Measurements from ENCODE around the gene OGDHL. TPM values are rescaled to one million over a fixed set of nuclear protein-coding genes. Genes with fewer than 3 reads are reported as not detected.

Gene OGDHL
- total and polyA plus RNA-seq, 9 of the 15 experiments (the other 6 are each of a cell fraction or from before 2014, with no cell fraction given) = 0.01 to 1.8 (median 0.91) TPM

DNA sequence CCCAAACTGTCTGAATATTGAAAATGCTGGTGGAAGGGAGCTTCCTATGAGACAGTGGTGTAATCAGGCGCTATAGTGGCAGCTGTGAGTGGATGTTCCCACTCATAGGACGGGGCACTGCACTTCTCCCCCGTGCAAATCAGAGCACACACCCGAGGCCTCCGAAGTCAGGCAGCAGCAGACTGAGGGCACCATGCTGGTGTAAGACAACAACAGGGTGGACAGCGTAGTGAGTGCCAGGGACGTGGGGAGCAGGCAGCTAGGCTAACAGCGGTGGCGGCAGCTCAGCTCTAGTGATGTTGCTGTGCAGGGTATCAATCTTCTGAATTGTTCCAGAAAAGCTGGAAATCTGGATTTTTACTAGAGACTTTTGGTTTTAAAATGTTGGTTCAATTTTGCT lies 63.4 kb downstream of the OGDHL start:
- H3K4me2 ChIP-seq (ENCODE audit: insufficient read depth, low read length) = no peak overlapping the region
- intact Hi-C loops (cut with micrococcal nuclease) (no loop called here), in situ Hi-C loops (cut with MboI) (no loop called here)
- POLR2A ChIA-PET = interaction anchor here (0.8 to 1.3 kb wide), 5 partner anchors 9 to 107 kb away, joined by 3 to 4 read pairs (median 3); no protein-coding TSS in a partner anchor
- no peaks in the 10 kb centered on the region for H3K4me1 ChIP-seq (replicated peaks in 1 of 2; ENCODE audit: control insufficient read depth in 2 of 2, insufficient read depth in 2 of 2, low read length in 2 of 2)
- H2AFZ ChIP-seq (ENCODE audit: low read depth, low read length) = no peak overlapping the region
- H3K9me1 ChIP-seq (ENCODE audit: control insufficient read depth, insufficient read depth, low read length) = no peaks in the 10 kb centered on the region
- H3K79me2 ChIP-seq (ENCODE audit: control insufficient read depth, insufficient read depth, low read length) = no peaks in the 10 kb centered on the region
- H3K9me3 ChIP-seq (replicated peaks; ENCODE audit: control insufficient read depth, insufficient read depth, low read depth, low read length) = no peaks in the 10 kb centered on the region
- under 1% methylated on average over 9 of the region's 9 CpGs for WGBS (ENCODE audit: insufficient coverage, low coverage, missing lambda C conversion rate)
- H3K27me3 ChIP-seq (ENCODE audit: control insufficient read depth in 2 of 2, insufficient read depth in 2 of 2, low read length in 2 of 2) = peaks cover 16 to 39% of the 10 kb centered on the region in 2 experiments
- no TSS peak for BruUV-seq (replicated peaks)
- H3K27ac ChIP-seq (ENCODE audit: extremely low read depth, low read depth, low read length) = no peak overlapping the region
- H3K4me3 ChIP-seq = no peak overlapping the region
- CTCF ChIA-PET (ENCODE audit: low intra/inter-chr PET ratio) = no interaction called here
- no peak overlapping the region for H3K9ac ChIP-seq (ENCODE audit: insufficient read depth in 1 of 2, low read depth in 2 of 2, low read length in 2 of 2)
- H4K20me1 ChIP-seq (replicated peaks; ENCODE audit: control insufficient read depth, insufficient read depth, low read length) = peaks cover 9% of the 10 kb centered on the region; the same call in 1 of the 2 replicates
- no peaks in the 10 kb centered on the region for H3K36me3 ChIP-seq (ENCODE audit: control insufficient read depth, insufficient read depth, low read length)
- no peak for FAIRE-seq
- ATAC-seq = no peak
- TF ChIP-seq PHTF2 (CRISPR knock-in tag; IDR thresholded peaks at IDR 0.05) = no peak
- DNase-seq (ENCODE audit: extremely low read depth in 1 of 4, low spot score in 3 of 4) = no peak

DNA sequence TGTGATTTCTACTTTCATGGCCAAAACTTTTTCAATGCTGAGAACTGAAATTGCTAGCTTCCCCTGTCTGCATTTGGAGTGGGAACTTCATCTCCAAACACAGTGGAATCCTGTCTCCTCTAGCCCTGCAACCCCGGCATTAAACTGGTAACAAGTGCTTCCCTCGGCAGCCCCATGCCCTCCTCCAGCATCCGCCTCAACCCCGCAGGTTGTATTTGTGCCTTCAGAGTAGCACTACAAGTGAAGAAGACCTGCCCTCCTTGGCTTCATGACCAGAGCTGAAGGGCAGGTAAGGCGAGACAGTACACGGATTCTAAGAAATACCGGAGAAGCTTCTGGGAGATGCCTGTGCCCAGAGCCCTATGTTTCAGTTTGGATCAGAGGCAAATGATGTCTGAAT lies 65.8 kb downstream of the OGDHL start:
- H3K9ac ChIP-seq (ENCODE audit: insufficient read depth in 1 of 2, low read depth in 2 of 2, low read length in 2 of 2) = no peak overlapping the region
- no peak overlapping the region for H2AFZ ChIP-seq (ENCODE audit: low read depth, low read length)
- H3K4me1 ChIP-seq (replicated peaks in 1 of 2; ENCODE audit: control insufficient read depth in 2 of 2, insufficient read depth in 2 of 2, low read length in 2 of 2) = no peaks in the 10 kb centered on the region
- POLR2A ChIA-PET = no interaction called here
- no peak overlapping the region for H3K4me2 ChIP-seq (ENCODE audit: insufficient read depth, low read length)
- no peak overlapping the region for H3K4me3 ChIP-seq
- H4K20me1 ChIP-seq (replicated peaks; ENCODE audit: control insufficient read depth, insufficient read depth, low read length) = peaks cover 9% of the 10 kb centered on the region; the same call in 1 of the 2 replicates
- CTCF ChIA-PET (ENCODE audit: low intra/inter-chr PET ratio) = no interaction called here
- no peaks in the 10 kb centered on the region for H3K79me2 ChIP-seq (ENCODE audit: control insufficient read depth, insufficient read depth, low read length)
- WGBS (ENCODE audit: insufficient coverage, low coverage, missing lambda C conversion rate) = under 1% methylated on average over 7 of the region's 7 CpGs
- FAIRE-seq = no peak
- H3K9me1 ChIP-seq (ENCODE audit: control insufficient read depth, insufficient read depth, low read length) = no peaks in the 10 kb centered on the region
- no peaks in the 10 kb centered on the region for H3K9me3 ChIP-seq (replicated peaks; ENCODE audit: control insufficient read depth, insufficient read depth, low read depth, low read length)
- no TSS peak for BruUV-seq (replicated peaks)
- DNase-seq (ENCODE audit: extremely low read depth in 1 of 4, low spot score in 3 of 4) = no peak
- no peak for ATAC-seq
- intact Hi-C loops (cut with micrococcal nuclease) (no loop called here), in situ Hi-C loops (cut with MboI) (no loop called here)
- no peaks in the 10 kb centered on the region for H3K36me3 ChIP-seq (ENCODE audit: control insufficient read depth, insufficient read depth, low read length)
- TF ChIP-seq KAT8 (IDR thresholded peaks at IDR 0.05; ENCODE audit: low read depth) = no peak
- TF ChIP-seq, protein P1, sequence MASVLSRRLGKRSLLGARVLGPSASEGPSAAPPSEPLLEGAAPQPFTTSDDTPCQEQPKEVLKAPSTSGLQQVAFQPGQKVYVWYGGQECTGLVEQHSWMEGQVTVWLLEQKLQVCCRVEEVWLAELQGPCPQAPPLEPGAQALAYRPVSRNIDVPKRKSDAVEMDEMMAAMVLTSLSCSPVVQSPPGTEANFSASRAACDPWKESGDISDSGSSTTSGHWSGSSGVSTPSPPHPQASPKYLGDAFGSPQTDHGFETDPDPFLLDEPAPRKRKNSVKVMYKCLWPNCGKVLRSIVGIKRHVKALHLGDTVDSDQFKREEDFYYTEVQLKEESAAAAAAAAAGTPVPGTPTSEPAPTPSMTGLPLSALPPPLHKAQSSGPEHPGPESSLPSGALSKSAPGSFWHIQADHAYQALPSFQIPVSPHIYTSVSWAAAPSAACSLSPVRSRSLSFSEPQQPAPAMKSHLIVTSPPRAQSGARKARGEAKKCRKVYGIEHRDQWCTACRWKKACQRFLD (CRISPR knock-in tag; IDR thresholded peaks at IDR 0.05) = no peak
- peaks cover 18 to 38% of the 10 kb centered on the region in 2 experiments for H3K27me3 ChIP-seq (ENCODE audit: control insufficient read depth in 2 of 2, insufficient read depth in 2 of 2, low read length in 2 of 2)
- no peak overlapping the region for H3K27ac ChIP-seq (ENCODE audit: extremely low read depth, low read depth, low read length)

Data from K562 (cell line).